ENCODE results near the gene FSIP1.

FSIP1 gene

GRCh38 chr15:39665629-39666250, 116.9 kb downstream of the FSIP1 start:
- DNase-seq (ENCODE audit: extremely low read depth, insufficient read length), result no peak
- TF ChIP-seq CTCF (IDR thresholded peaks at IDR 0.05; ENCODE audit: insufficient read depth, low read length, poor library complexity, severe bottlenecking), result no peak
- Histone ChIP-seq H3K36me3 (ENCODE audit: control insufficient read depth, insufficient read depth, low read length) (no peaks in the 10 kb centered on the region), H3K4me3 (replicated peaks; ENCODE audit: low read depth, low read length) (no peak overlapping the region), H3K27me3 (replicated peaks; ENCODE audit: control insufficient read depth, insufficient read depth, low read length) (no peaks in the 10 kb centered on the region)

GRCh38 chr15:39663704-39664250, 118.9 kb downstream of the FSIP1 start:
- no peak for TF ChIP-seq CTCF (IDR thresholded peaks at IDR 0.05; ENCODE audit: insufficient read depth, low read length, poor library complexity, severe bottlenecking)
- H3K27me3 ChIP-seq (replicated peaks; ENCODE audit: control insufficient read depth, insufficient read depth, low read length), result no peaks in the 10 kb centered on the region; the same call in 1 of the 2 replicates

DNA sequence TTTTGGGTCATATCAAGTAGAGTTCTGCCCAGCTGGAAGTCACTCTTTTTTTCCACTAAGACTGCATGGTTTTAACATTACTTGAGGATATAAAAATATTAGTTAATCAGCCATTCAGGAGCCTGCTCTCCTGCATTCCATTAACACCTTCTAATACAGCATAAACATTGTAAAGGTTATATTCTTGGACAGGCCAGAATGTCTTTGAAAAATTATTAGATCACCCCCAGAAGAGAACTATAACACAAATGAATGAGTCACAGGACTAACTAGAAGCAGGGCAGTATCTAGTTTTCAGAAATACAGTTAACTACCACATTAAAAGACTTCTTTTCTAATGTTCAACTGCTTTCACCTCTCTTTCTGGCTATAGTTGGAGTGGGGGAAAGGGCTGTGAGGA, 120.9 kb downstream of the FSIP1 start:
- Histone ChIP-seq H3K4me3 (replicated peaks; ENCODE audit: low read depth, low read length) (no peak overlapping the region), H3K27me3 (replicated peaks; ENCODE audit: control insufficient read depth, insufficient read depth, low read length) (no peaks in the 10 kb centered on the region; the same call in 1 of the 2 replicates), H3K36me3 (ENCODE audit: control insufficient read depth, insufficient read depth, low read length) (no peaks in the 10 kb centered on the region)
- DNase-seq (ENCODE audit: extremely low read depth, insufficient read length), result no peak
- no peak for TF ChIP-seq CTCF (IDR thresholded peaks at IDR 0.05; ENCODE audit: insufficient read depth, low read length, poor library complexity, severe bottlenecking)

More at GRCh38 chr15:39663704-39664250, 118.9 kb downstream of the FSIP1 start:
- Histone ChIP-seq H3K36me3 (ENCODE audit: control insufficient read depth, insufficient read depth, low read length) (no peaks in the 10 kb centered on the region), H3K4me3 (replicated peaks; ENCODE audit: low read depth, low read length) (no peak overlapping the region)
- no peak for DNase-seq (ENCODE audit: extremely low read depth, insufficient read length)

GRCh38 chr15:39658740-39659139, 123.9 kb downstream of the FSIP1 start:
- TF ChIP-seq CTCF (IDR thresholded peaks at IDR 0.05; ENCODE audit: insufficient read depth, low read length, poor library complexity, severe bottlenecking), result no peak
- DNase-seq (ENCODE audit: extremely low read depth, insufficient read length), result no peak
- H3K4me3 ChIP-seq (replicated peaks; ENCODE audit: low read depth, low read length), result no peak overlapping the region
- H3K27me3 ChIP-seq (replicated peaks; ENCODE audit: control insufficient read depth, insufficient read depth, low read length), result no peaks in the 10 kb centered on the region; the same call in 1 of the 2 replicates
- H3K36me3 ChIP-seq (ENCODE audit: control insufficient read depth, insufficient read depth, low read length), result no peaks in the 10 kb centered on the region

GRCh38 chr15:39657668-39658067, 125.0 kb downstream of the FSIP1 start:
- no peaks in the 10 kb centered on the region; the same call in 1 of the 2 replicates for H3K27me3 ChIP-seq (replicated peaks; ENCODE audit: control insufficient read depth, insufficient read depth, low read length)
- no peak overlapping the region for H3K4me3 ChIP-seq (replicated peaks; ENCODE audit: low read depth, low read length)
- TF ChIP-seq CTCF (IDR thresholded peaks at IDR 0.05; ENCODE audit: insufficient read depth, low read length, poor library complexity, severe bottlenecking), result no peak
- DNase-seq (ENCODE audit: extremely low read depth, insufficient read length), result no peak
- H3K36me3 ChIP-seq (ENCODE audit: control insufficient read depth, insufficient read depth, low read length), result no peaks in the 10 kb centered on the region

All from GM06990 (cell line).